Activated CD8-positive, alpha-beta T cell treated with anti-CD3 and anti-CD28 coated beads for 36 hours (primary cell): ENCODE data around the gene USP36. TPM values are rescaled to one million over a fixed set of nuclear protein-coding genes. Genes with fewer than 3 reads are reported as not detected.
"Not testable (repeated sequence)": the region's sequence is repeated elsewhere in the genome, so short reads cannot be mapped to it uniquely, and the experiment has no call there.

Experiments
- ATAC-seq: fragments of 200-7000 bp; cut with Tn5 transposase; one replicate; pipeline ENCODE4 v1.10.0; 2021; ENCODE audit warnings: mild to moderate bottlenecking, moderate library complexity
- CTCF ChIA-PET: fragments of 350-600 bp; sonication (Branson Sonifier 250); formaldehyde crosslinking; loops from one replicate; lab custom pipeline; 2021; ENCODE audit warnings: antibody characterized with exemption; lab: Charles Lee
- POLR2A ChIA-PET: fragments of 350-600 bp; sonication (Branson Sonifier 250); formaldehyde crosslinking; loops from one replicate; lab custom pipeline; 2021; ENCODE audit warnings: antibody characterized with exemption; lab: Charles Lee
- DNase-seq: peaks from one replicate; pipeline ENCODE4 v3.0.0-alpha.2; 2020
- H3K27ac Mint-ChIP-seq: one replicate; pipeline ENCODE4 v1.8.0; 2021; ENCODE audit warnings: mild to moderate bottlenecking, mixed read lengths
- H3K27me3 Mint-ChIP-seq: one replicate; pipeline ENCODE4 v1.8.0; 2021; ENCODE audit warnings: mixed read lengths
- H3K36me3 Mint-ChIP-seq: one replicate; pipeline ENCODE4 v1.8.0; 2021; ENCODE audit warnings: low read depth, mixed read lengths
- H3K4me1 Mint-ChIP-seq: one replicate; pipeline ENCODE4 v1.8.0; 2021; ENCODE audit warnings: low read depth, mixed read lengths
- H3K4me3 Mint-ChIP-seq: one replicate; pipeline ENCODE4 v1.8.0; 2021; ENCODE audit warnings: mild to moderate bottlenecking, moderate library complexity, mixed read lengths
- H3K9me3 Mint-ChIP-seq: one replicate; pipeline ENCODE4 v1.8.0; 2021; ENCODE audit warnings: mixed read lengths
- intact Hi-C: fragments of 100-400 bp; cut with micrococcal nuclease; formaldehyde crosslinking; loops from one replicate; pipeline ENCODE4 v1.10.0; 2022
- total RNA-seq, 2 experiments: library from RNA; stranded (reverse); gene quantifications; one replicate each; pipeline ENCODE4 v1.2.3, GENCODE V29; 2021
- TF ChIP-seq, protein P1 (sequence below): fragments of 200-600 bp; IDR thresholded peaks from one replicate; pipeline ENCODE4 v1.8.0; 2022; ENCODE audit warnings: antibody characterized with exemption, mild to moderate bottlenecking

The USP36 gene
- total RNA-seq, 2 experiments from 2014 or later, result 86.3 to 93.2 TPM

DNA sequence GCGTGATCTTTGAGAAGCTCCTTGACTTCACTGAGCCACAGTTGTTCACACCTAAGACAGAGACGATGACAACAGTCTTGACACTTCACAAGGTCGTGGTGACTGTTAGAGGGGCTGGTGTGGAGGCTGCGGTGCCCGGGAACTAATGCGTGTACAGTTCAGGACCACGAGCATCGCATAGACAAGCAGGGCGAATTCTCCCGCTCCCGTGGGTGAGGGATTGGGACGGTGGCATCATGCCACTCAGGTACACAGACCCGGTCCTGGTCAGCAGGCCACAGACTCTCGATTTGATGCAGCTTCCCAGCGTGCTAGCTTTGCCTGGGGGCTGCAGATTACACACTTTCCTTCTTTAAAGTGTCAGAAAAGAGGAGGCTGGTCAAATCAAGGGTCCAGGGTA is 37.6 kb upstream of the USP36 start:
- CTCF ChIA-PET, result interaction anchor here (0.9 to 5.3 kb wide), 2 partner anchors 12 to 92 kb away, joined by 3 to 39 read pairs; no protein-coding TSS in a partner anchor
- H3K27ac Mint-ChIP-seq, result no peak overlapping the region

DNA sequence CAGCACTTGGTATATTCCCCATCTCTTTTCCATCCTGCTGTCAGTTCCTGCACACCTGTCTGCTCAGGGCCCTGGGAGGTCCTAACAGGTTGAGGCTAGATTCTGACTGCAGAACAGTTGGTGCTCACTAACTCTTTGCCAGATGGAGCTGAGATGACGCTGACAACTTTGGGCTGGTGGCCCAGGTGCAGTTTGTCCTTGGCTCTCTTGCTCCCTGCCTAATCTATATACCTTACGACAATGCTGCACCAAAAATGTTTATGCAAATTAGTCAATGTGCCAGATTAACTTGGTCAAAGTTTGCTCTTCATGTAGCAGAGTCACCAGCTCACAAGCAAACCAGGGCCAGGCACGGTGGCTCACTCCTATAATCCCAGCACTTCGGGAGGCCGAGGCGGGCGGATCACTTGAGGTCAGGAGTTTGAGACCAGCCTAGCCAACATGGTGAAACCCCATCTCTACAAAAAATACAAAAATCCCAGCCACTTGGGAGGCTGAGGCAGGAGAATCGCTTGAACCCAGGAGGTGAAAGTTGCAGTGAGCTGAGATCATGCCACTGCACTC is 36.4 kb upstream of the USP36 start:
- H3K4me3 Mint-ChIP-seq, H3K27me3 Mint-ChIP-seq, H3K36me3 Mint-ChIP-seq, DNase-seq, intact Hi-C loops, H3K9me3 Mint-ChIP-seq, H3K27ac Mint-ChIP-seq, ATAC-seq: not testable (repeated sequence)
- H3K4me1 Mint-ChIP-seq, result peaks cover 15% of the 10 kb centered on the region
- POLR2A ChIA-PET, result interaction anchor here (0.9 kb wide), 1 partner anchor 10 kb away, joined by 4 read pairs; no protein-coding TSS in a partner anchor
- CTCF ChIA-PET, result interaction anchor here (0.9 to 5.3 kb wide), 3 partner anchors 11 to 95 kb away, joined by 3 to 39 read pairs (median 3); no protein-coding TSS in a partner anchor

More for the DNA sequence above, 37.6 kb upstream of the USP36 start:
- Mint-ChIP-seq H3K36me3 (no peaks in the 10 kb centered on the region), H3K4me3 (no peak overlapping the region), H3K27me3 (peaks cover 2% of the 10 kb centered on the region), H3K4me1 (peaks cover 19% of the 10 kb centered on the region), H3K9me3 (no peaks in the 10 kb centered on the region)
- TF ChIP-seq, protein P1, sequence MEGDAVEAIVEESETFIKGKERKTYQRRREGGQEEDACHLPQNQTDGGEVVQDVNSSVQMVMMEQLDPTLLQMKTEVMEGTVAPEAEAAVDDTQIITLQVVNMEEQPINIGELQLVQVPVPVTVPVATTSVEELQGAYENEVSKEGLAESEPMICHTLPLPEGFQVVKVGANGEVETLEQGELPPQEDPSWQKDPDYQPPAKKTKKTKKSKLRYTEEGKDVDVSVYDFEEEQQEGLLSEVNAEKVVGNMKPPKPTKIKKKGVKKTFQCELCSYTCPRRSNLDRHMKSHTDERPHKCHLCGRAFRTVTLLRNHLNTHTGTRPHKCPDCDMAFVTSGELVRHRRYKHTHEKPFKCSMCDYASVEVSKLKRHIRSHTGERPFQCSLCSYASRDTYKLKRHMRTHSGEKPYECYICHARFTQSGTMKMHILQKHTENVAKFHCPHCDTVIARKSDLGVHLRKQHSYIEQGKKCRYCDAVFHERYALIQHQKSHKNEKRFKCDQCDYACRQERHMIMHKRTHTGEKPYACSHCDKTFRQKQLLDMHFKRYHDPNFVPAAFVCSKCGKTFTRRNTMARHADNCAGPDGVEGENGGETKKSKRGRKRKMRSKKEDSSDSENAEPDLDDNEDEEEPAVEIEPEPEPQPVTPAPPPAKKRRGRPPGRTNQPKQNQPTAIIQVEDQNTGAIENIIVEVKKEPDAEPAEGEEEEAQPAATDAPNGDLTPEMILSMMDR, result no peak
- intact Hi-C loops, result no loop called here
- no peak for DNase-seq
- no peak for ATAC-seq
- POLR2A ChIA-PET, result no interaction called here

DNA sequence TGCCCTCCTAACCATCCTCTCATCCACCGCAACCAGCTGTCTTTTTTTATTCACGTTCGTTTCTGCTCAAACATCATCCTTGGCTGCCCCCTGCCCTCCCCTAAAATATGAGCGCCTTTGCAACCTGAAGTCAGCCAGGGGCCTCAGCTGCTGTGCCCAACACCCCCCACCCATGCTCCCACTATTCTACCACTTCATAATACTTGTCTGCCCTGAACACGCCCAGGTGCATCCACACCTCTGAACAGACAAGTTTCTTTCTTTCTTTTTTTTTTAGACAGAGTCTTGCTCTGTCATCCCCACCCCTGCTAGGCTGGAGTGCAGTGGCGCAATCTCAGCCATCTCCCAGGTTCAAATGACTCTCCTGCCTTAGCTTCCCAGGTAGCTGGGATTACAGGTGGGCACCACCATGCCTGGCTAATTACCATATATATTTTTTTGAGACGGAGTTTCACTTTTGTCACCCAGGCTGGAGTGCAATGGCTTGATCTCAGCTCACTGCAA is 35.5 kb upstream of the USP36 start:
- Mint-ChIP-seq H3K36me3 (no peaks in the 10 kb centered on the region), H3K4me1 (peaks cover 15% of the 10 kb centered on the region), H3K27ac (no peak overlapping the region), H3K9me3 (no peaks in the 10 kb centered on the region), H3K27me3 (peaks cover 2% of the 10 kb centered on the region), H3K4me3 (no peak overlapping the region)
- intact Hi-C loops, result no loop called here
- ChIA-PET CTCF (interaction anchor here (5.3 kb wide), 1 partner anchor 10 kb away, joined by 39 read pairs; no protein-coding TSS in a partner anchor), POLR2A (no interaction called here)
- ATAC-seq (no peak), DNase-seq (no peak)
- TF ChIP-seq, protein P1, result no peak

DNA sequence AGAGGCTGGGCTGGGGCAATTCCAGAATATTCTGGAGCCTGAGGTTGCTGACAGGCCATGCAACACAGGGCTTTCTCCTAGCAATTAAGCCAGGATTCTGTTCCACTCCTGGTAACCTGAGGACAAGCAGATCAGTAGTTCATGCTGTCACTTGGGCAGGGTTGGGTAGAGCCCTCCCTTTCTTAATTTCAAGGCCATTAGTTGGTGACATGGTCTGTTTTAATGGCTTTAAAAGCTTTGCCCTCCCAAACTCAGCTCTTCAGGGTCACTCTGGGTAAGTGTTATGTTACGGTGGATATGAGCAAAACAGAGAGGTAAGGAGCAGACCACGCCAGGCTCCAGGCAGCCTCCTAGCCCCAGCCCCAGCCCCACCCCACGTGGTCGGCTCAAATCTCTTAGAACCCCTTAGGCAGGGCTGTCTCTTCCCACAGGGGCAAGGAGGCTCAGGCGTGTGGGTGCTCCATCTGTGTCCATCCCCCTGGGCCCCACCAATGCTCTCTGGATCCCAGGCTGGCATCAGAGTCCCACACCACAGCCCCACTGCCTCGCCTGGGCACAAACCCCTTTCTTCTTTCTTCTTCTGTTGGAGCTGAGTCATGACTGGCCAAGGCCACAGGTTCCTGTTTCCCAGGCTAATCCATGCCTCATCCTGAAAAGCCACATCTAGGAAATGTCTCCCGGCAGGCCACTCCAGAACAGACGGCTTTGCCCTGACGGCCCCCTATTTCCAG is 34.9 kb upstream of the USP36 start:
- Mint-ChIP-seq H3K9me3 (no peaks in the 10 kb centered on the region), H3K27ac (no peak overlapping the region), H3K36me3 (no peaks in the 10 kb centered on the region), H3K27me3 (peaks cover 2% of the 10 kb centered on the region), H3K4me3 (no peak overlapping the region), H3K4me1 (peaks cover 15% of the 10 kb centered on the region)
- CTCF ChIA-PET, result interaction anchor here (0.6 to 5.3 kb wide), 2 partner anchors 10 to 192 kb away, joined by 3 to 39 read pairs; no protein-coding TSS in a partner anchor
- intact Hi-C loops, result no loop called here
- DNase-seq (no peak), ATAC-seq (no peak)
- POLR2A ChIA-PET, result no interaction called here
- TF ChIP-seq, protein P1, result no peak

GRCh38 chr17:78873519-78874340 is 33.1 kb upstream of the USP36 start:
- TF ChIP-seq, protein P1, result no peak
- no peaks in the 10 kb centered on the region for H3K36me3 Mint-ChIP-seq
- H3K4me1 Mint-ChIP-seq, result peaks cover 1% of the 10 kb centered on the region
- H3K27me3 Mint-ChIP-seq, result no peaks in the 10 kb centered on the region
- no peak for DNase-seq
- H3K27ac Mint-ChIP-seq, result no peak overlapping the region
- no peaks in the 10 kb centered on the region for H3K9me3 Mint-ChIP-seq
- intact Hi-C loops, result no loop called here
- CTCF ChIA-PET, result interaction anchor here (1.5 to 5.3 kb wide), 2 partner anchors 8 to 172 kb away, joined by 3 to 39 read pairs; no protein-coding TSS in a partner anchor
- POLR2A ChIA-PET, result no interaction called here
- no peak overlapping the region for H3K4me3 Mint-ChIP-seq
- ATAC-seq, result no peak
